ENCODE measurements around the gene TCERG1L. TPM values are rescaled to one million over a fixed set of nuclear protein-coding genes. Genes with fewer than 3 reads are reported as not detected.
"Not testable (repeated sequence)": the region's sequence is repeated elsewhere in the genome, so short reads cannot be mapped to it uniquely, and the experiment has no call there.

The TCERG1L gene
- total RNA-seq, 2 donors from 2014 or later = 0.12 TPM; not detected in 1

DNA sequence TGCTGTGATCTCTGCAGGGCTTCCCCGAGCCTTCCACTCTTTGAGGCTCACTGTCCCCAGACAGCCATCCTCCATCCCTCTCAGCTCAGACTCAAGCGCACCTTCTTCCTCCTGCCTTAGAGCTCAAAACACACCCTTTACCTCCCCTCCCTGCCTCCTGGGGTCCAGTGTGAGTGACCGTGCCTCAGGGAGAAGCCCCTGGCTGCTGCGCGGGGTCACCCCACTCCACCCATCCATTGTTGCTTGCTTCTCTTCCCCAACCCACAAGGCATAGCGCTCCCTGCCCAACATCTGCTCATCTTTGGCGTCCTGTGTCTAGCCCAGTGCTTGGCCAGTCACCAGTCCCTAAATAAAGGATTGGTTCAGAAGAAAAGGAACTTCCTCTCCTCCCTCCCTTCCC lies 170.3 kb downstream of the TCERG1L start:
- Histone ChIP-seq H3K9me3 (no peaks in the 10 kb centered on the region), H3K4me3 (no peak overlapping the region), H3K27me3 (no peaks in the 10 kb centered on the region), H3K4me1 (no peaks in the 10 kb centered on the region), H3K27ac (no peak overlapping the region), H3K36me3 (no peaks in the 10 kb centered on the region)
- no peak for DNase-seq (ENCODE audit: low spot score)
- TF ChIP-seq CTCF (IDR thresholded peaks at IDR 0.05) = no peak

GRCh38 chr10:131140606-131141005 lies 170.9 kb downstream of the TCERG1L start:
- Histone ChIP-seq H3K27ac (no peak overlapping the region), H3K27me3 (no peaks in the 10 kb centered on the region), H3K9me3 (no peaks in the 10 kb centered on the region), H3K4me3 (no peak overlapping the region), H3K36me3 (no peaks in the 10 kb centered on the region), H3K4me1 (no peaks in the 10 kb centered on the region)
- DNase-seq (ENCODE audit: low spot score) = no peak
- TF ChIP-seq CTCF (IDR thresholded peaks at IDR 0.05) = no peak

GRCh38 chr10:131137223-131137622 lies 174.3 kb downstream of the TCERG1L start:
- Histone ChIP-seq H3K27me3 (no peaks in the 10 kb centered on the region), H3K27ac (no peak overlapping the region), H3K9me3 (no peaks in the 10 kb centered on the region), H3K4me3 (no peak overlapping the region), H3K36me3 (no peaks in the 10 kb centered on the region), H3K4me1 (peaks cover 0 to 6% of the 10 kb centered on the region in 2 donors)
- DNase-seq (ENCODE audit: low spot score) = no peak
- TF ChIP-seq CTCF (IDR thresholded peaks at IDR 0.05) = no peak

DNA sequence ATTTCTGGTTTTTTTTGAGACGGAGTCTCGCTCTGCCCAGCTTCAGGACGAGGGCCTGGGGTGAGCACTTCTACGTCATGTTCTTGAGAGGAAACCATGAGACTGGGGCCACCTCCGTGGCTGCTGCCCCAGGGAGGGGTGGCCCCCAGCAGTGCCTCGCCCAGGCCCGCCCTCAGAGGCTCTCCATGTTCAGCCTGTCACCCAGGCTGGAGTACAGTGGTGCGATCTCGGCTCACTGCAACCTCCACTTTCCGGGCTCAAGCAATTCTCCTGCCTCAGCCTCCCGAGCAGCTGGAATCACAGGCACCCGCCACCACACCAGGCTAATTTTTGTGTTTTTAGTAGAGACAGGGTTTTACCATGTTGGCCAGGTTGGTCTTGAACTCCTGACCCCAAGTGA lies 175.2 kb downstream of the TCERG1L start:
- H3K27me3 ChIP-seq; DNase-seq (ENCODE audit: low spot score); H3K9me3 ChIP-seq; H3K27ac ChIP-seq; H3K36me3 ChIP-seq; H3K4me3 ChIP-seq: not testable (repeated sequence)
- H3K4me1 ChIP-seq = peaks cover 0 to 15% of the 10 kb centered on the region in 2 donors

GRCh38 chr10:131135716-131136115 lies 175.8 kb downstream of the TCERG1L start:
- no peak for DNase-seq (ENCODE audit: low spot score)
- no peaks in the 10 kb centered on the region for H3K9me3 ChIP-seq

DNA sequence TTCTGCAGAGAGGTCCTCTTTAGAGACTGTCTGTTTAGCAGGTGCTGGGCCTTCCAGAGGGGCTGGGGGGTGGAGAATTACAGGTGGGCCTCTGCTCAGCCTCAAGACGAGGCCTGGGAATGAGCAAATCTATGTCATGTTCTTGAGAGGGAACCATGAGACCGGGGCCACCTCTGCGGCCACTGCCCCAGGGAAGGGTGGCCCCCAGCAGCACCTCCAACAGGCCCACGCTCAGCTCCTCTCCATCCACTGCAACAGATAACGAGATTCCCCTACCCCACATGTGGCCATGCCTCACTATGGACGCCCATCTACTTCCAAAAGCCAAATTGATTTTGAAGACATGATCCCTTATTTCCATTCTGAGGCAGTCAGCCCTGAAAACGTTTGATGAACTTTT lies 176.9 kb downstream of the TCERG1L start:
- no peak overlapping the region for H3K4me3 ChIP-seq
- no peak overlapping the region for H3K27ac ChIP-seq
- no peaks in the 10 kb centered on the region for H3K27me3 ChIP-seq
- no peak for DNase-seq (ENCODE audit: low spot score)
- TF ChIP-seq CTCF (IDR thresholded peaks at IDR 0.05) = no peak
- no peaks in the 10 kb centered on the region for H3K36me3 ChIP-seq
- peaks cover 0 to 18% of the 10 kb centered on the region in 2 donors for H3K4me1 ChIP-seq
- no peaks in the 10 kb centered on the region for H3K9me3 ChIP-seq

More at GRCh38 chr10:131135716-131136115, 175.8 kb downstream of the TCERG1L start:
- Histone ChIP-seq H3K4me3 (no peak overlapping the region), H3K36me3 (no peaks in the 10 kb centered on the region), H3K27ac (no peak overlapping the region), H3K4me1 (peaks cover 0 to 18% of the 10 kb centered on the region in 2 donors), H3K27me3 (no peaks in the 10 kb centered on the region)
- TF ChIP-seq CTCF (IDR thresholded peaks at IDR 0.05) = no peak

Data from right atrium auricular region (tissue), 2 donors.